AG08395 (cell line): Measurements from ENCODE around the gene TTC13.

Experiments used
- DNase-seq: peaks from one replicate; pipeline ENCODE4 v3.0.0; 2012; ENCODE audit warnings: mixed read lengths, low spot score

The TTC13 gene

DNA sequence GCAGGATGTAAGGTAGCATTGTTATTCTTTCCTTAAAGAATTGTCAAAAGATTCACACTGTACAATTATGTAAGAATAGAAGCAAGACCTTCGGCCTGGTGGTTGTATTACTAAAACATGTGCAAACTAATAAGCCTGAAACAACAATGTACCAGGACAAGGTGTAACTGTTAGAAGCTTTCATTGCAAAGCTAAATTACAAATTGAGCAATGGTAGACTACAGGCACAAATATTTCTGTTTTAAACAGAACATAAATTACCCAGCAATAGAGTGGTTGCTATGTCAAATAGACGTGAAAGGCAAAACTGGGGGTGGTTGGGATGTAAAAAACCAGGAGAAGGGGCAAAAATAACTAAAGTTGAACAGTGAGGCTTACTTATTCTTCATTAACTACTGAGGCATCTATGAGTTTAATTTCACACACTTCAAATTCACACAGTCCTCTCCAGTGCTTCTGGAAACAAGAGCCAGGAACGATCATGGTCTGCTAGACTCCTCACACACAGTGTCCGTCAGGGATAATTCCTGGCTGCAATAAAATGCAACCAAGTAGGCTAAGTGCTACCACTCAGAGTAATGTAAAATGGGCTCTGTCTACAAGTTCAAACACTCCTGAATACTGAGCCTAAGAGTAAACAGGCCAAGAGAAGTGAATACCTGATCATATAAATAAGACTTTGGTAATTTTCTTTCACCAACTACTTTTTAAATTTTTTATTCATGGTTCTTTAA lies 71.0 kb downstream of the TTC13 start:
- DNase-seq, result no peak

DNA sequence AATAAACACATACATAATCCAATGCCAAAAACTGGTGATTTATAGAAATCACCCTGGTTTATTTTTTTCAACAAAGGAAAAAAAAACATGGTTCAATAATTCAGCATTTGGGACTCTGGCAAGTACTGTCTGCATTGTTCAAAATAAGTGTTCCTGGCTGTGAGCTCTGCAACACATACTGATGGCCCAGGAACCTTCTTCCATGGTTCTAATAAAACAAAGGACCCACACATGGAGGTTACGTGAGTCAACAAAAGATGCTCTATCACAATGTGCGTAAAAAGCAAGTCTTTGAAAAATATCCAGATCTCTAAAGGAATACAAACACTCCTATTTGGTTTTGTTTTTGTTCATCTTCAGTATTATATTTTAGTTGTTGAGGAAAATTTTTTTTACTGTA lies 72.4 kb downstream of the TTC13 start:
- DNase-seq, result no peak

DNA sequence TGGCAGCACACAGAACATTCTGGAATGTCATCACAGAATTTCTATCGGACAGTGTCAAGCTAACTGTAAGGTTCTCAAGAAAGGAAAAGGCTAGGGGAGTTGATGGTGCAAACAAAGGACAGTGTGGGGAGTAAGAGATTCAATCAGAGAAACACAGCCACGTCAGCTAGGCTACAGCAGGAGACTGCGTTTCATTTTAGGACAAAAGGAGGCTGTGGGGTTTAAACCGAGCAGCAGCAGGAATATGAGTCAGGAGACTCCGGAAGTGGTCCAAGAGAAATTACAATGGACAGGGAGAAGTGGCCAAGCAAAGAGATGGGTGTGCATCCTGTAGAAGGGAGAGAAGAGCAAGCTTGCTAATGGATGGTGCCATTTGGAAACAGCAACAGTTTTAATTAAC lies 72.9 kb downstream of the TTC13 start:
- DNase-seq, result peak; percentile 45

DNA sequence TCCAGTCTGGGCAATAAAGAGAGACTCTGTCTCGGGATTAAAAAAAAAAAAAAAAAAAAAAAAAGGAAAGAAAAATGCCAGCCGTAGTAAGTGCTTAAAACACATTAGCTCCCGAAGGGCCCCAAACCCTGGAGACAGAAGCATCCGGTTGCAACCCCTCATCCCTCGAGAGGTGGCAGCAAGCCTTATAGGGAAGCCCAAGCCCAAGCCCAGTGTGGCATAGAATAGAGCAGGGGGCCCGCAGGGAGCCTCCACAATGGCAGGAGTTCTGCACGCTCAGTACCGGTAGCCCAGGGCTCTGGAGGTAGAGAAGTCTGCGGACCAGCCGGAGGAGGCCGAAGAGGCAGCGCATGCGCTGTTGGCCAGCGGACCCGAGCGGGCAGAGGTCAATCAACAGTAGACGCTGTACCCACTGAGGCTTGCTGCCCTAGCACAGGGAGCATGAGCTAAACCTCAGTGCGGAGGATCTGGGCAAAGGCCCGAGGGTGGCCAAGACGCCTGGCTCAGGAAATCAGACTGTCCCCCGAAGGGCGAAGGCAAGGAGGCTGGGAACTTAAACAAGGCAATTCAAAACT lies 76.2 kb downstream of the TTC13 start:
- no peak for DNase-seq

DNA sequence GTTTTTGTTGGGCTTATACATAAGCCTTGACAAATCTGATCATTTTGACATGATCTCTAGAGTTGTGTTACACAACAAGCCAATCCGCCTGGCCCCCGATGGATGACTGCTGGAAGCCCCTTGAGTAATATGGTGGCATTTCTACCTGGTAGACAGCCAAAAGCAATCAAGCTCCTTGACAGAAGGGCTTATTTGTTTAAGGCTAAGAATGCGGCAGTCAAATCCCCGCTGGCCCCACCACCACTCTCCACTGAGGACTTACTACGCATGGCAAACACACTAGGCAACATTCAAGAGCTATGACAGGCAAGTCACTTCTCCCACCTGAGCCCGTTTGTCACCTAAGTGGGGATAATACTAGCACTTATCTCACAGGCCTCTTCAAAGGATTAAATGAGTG lies 77.0 kb downstream of the TTC13 start:
- no peak for DNase-seq

DNA sequence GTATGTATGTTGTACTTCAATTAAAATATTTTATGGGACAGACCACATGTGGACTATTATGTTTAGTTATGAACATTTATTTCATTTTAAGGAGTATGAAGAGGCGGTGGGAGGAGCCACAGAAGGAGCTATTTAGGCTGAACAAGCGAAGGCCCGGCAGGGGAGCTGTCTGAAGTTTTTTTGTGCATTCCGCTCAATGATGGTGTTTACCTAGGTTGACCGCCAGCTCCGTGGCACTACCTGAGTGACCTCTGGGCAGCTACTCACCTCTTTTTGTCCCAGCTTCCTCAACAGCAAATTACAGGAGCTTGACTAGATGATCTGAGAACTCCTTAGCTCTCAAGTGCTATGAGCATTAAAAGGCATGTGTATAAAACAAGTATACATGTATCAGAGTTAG lies 77.7 kb downstream of the TTC13 start:
- no peak for DNase-seq

DNA sequence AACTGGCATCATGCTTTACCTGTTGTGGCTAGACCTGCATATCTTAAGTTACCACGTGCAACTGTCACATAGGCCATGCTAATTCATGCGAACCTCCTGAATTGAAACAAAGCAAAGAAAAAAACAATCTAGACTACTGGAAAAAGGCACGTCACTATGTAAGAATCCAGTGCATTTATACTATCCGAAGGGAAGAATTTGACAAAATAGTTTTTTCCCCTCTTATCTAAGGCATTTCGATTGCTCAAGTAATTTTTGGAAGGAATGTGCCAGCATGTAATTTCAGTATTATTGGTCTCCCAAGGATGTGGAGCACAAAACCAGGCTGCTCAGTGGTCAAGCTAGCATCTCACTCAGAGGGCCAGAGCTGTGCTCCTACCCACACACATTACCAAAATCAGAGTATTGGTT lies 78.8 kb downstream of the TTC13 start:
- peak; percentile 62 for DNase-seq

DNA sequence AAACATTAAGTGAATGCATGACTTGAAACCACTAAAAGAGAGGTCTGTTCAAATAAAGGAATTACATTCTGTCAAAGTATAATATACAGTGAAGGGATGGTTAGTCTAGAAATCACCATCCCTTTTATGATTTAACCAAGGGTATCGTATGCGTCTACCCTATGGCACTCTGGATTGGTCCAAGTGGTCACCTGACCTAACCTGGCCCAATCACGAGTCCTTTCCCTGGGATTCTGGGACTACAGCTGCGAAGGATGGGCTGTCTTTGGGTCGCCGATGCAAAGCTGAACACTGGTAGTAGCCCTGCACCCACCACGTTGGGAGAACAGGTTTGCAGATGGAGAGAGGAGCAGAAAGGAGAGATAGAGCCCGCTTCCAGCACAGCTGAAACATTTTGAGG lies 79.9 kb downstream of the TTC13 start:
- no peak for DNase-seq

DNA sequence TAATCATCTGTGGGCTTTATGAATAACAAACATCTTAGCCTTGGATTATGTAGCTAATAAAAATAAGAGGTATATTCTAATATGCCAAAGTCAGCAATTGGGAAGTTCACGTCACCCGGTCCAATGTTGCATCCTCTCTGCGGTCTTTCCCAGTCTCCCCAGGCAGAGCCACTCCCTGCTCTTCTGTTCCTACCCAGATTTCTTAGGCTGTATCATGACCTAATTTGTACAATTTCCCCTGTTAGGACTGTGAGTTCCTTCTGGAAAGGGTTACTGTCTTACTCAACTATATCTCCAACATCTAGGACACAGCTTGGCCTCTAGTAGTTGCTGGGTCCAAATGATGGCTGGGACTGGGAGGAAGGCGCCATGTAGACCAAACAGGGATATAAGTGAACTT lies 80.5 kb downstream of the TTC13 start:
- no peak for DNase-seq

DNA sequence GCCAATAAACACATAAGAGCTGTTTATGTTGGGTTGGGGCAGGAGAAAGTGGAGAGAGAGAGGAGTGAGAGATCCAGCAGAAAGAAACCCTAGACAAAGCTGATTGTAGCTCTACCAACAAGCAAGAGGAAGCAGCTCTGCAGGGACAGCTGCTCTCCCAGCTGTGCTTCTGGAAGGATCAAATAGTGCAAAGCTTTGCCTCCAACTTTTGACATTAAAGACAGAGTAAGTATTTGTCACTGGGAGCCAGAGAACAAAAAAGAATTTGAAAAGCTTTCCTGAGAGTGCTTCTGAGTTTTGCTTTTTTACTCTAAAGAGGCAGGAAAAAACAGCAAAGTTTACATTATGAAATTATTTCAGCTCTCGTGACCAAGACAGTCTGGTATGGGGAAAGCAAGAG lies 81.9 kb downstream of the TTC13 start:
- DNase-seq, result no peak

DNA sequence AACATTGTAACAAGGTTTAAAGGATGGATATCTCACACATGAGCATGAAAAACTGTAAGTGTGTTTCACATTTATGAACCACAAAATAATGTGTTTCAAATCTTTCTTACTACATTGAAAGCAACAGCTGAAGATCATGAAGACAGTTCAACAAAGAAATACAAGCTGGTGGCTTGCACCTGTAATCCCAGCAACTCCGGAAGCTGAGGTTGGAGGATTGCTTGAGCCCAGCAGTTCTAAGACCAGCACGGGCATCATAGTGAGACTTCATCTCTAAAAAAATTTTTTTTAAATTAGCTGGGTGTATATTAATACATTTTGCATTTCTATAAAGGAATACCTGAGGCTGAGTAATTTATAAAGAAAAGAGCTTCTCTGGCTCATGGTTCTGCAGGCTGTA lies 83.2 kb downstream of the TTC13 start:
- no peak for DNase-seq

DNA sequence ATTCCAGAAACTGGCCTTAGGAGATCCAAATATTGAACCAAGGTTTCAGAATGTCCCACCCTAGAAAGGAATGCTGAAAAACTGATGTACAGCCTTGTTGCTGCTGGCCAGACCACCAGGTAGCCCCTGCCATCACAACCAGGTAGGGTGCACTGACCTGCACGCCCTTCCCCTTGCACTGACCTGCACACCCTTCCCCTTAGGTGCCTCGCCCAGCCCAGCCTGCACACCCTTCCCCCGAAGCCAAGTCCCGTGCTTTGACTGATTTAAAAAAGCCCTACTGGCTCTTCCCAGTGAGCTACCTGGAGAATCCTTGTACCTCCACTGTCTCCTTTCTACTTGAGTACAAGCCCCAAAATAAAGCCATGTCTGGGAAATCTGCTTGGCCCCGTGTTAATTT lies 84.0 kb downstream of the TTC13 start:
- DNase-seq, result no peak

DNA sequence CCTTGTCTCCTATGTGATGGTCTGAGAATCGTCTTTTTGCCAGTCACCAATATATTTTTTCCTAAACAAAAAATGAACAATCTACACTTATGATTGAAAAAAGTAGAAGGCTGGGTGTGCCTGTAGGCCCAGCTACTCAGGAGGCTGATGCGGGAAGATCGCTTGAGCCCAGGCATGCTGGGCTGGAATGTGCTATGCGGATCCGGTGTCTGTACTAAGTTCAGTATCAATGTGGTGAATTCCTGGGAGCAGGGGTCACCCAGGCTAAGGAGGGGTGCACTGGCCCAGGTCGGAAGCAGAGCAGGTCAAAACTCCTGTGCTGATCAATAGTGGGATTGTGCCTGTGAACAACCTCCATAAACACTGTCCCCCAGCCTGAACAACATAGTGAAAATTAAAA lies 84.6 kb downstream of the TTC13 start:
- DNase-seq, result no peak

DNA sequence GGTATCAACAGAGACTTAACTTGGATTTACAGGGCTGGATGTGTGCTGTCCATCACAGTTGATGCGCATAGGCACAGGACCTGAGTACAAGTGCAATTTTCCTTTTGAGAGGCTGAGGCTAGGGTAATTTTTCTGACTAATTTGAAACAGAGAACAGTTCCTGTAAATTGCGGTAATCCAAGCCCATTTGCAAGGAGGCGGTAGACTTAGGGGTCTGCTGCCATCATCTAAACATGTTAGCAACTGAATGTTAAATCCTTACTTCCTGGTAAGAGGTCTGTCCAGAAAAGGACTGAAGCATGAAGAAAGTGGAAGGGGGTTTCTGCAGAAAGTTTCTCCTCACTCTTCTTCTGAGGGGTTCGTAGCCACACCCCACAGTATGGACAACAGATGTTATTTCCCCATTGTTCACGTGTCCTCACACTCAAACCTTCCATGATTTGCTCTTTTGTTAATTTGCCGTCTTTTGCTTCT lies 86.6 kb downstream of the TTC13 start:
- peak; percentile 19 for DNase-seq

DNA sequence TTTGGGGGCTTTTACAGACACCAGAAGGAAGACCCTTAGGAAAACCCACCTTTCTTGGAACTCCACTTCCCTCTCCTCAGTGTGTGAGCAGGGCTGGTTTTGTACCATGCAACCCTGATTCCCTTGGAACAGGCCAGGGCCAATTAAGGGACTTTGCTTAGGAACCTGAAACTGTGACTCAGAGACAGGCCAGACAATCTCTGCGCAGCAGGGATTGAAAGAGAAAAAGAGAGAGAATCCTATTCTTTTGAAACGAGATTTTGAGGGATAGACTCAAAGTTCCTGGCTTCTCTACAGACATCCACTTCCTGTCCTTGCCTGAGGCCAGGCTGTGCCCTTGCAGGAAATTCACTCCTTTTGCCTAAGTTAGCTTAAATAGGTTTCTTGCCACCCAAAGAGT lies 87.2 kb downstream of the TTC13 start:
- peak; percentile 67 for DNase-seq

DNA sequence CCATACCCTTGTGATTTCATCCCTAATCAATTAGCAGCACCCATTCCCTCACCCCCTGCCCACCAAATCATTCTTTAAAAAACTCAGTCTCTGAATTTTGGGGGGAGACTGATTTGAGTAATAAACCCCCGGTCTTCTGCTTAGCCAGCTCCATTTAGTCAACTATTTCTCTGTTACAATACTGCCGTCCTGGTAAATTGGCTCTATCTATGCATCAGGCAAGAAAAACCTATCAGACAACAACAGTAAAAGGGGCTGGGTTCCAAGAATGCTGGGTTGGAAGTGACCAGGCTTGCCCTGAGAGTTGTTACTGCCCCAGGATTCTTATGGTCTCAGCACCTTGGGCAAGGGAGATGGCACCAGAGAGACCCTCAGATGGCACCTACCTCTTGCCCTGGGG lies 94.0 kb downstream of the TTC13 start:
- no peak for DNase-seq

DNA sequence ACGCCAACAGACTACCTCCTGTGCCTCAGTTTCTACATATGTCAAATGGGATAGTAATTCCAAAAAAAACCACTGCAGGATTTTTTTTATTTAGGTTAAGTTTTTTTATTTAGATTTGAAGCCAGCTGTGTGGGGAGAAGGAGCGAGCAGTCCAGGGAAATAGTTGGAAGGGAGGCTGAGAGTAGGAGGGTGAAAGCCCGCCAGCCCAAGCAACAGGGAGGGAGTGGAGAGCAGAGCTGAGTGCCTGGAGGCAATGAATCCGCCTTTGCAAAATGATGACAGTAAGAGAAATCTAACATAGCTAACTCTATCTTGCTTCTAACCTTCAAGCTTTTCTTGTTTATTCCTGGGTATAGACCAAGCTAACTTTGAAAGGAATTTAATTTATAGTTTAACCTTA lies 94.7 kb downstream of the TTC13 start:
- no peak for DNase-seq

DNA sequence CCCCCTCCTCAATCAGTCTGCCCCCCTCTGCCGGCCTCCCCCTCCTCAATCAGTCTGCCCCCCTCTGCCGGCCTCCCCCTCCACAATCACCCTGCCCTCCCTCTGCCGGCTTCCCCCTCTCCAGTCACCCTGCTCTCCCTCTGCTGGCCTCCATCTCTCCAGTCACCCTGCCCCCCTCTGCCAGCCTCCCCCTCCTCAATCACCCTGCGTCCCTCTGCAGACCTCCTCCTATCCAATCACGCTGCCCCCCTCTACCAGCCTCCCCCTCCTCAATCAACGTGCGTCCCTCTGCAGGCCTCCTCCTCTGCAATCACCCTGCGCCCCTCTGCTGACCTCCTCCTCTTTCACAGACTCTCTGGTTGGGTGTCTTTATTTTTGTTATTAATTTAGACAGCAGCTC lies 98.9 kb downstream of the TTC13 start:
- DNase-seq, result no peak

DNA sequence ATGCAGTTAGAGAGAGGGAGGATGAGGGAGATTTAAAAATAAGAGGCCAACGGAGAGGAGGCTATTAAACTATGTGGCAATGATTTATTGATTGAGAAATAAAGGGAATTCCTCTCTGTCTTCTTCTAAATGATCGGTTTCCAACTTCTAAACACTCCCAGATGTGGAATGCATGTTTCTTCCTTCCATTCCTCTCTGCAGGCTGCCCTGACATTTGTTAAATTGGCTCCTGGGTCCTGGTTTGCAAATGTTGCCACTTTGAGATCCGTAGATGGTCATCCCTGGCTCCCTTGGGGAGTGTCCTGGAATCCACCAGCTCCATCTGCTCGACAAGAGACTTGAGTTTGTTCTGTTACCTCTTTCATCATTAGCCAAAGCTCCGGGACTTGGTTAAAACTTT lies 100.1 kb downstream of the TTC13 start:
- peak; percentile 92 for DNase-seq

DNA sequence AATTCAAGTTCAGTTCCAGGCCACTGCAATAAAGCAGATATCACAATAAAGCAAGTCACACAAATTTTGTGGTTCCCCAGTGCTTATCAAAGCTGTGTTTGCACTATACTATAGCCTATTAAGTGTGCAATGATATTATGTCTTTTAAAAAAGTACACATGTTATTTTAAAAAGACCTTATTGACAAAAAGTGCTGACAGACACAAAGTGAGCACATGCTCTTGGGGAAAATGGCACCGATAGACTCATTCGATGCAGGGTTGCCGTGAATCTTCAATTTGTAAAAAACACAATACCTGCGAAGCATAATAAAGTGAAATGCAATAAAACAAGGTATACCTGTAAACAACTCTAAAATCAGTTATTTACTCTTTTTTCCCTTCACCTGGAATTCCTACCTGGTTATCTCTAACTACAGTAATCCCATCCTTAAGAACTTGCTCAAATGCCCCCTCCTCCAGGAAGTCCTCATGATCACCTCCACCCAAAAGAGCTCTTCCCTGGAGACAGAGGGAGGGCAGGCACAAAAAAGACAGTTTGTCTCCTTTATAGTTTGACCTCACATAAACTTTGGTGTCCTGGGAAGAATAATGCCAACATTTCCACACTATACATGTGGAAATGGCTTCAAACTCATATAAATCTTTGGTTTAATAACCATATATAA lies 100.6 kb downstream of the TTC13 start:
- no peak for DNase-seq

DNA sequence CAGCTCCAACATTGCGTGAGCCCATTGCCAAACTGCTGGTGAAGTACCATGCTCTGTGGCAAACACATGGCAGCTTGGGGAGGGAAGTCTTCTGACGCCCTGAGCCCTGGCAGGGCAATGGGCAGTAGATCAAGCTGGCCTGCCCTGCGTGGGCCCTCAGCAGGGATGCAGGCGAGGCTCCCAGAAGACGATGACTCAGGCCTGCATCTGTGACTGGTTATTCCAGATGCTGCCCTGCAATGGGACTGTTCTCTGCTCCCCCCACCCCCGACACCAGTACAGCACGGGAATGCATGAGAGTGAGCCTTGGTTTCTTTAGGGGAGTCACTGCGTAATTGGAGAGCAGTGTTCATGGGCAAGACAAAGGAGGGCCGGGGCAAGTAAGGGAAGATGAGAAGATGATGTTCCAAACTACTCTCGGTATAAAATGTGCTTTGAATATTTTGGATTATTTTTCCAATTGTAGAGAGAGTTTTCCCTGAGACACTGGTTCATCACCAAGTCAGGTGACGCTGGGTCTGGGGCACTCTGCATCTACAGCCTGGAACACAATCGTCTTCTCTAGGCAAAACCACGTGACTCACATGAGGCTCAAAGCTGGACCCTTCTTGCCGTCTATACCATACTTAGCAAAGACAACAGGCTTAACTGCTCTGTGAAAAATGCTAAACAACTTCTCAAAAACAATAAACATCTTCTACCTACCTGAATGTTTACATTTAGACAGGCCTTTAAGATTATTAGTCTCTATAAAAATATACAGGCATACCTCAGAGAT lies 101.3 kb downstream of the TTC13 start:
- DNase-seq, result peak; percentile 90

DNA sequence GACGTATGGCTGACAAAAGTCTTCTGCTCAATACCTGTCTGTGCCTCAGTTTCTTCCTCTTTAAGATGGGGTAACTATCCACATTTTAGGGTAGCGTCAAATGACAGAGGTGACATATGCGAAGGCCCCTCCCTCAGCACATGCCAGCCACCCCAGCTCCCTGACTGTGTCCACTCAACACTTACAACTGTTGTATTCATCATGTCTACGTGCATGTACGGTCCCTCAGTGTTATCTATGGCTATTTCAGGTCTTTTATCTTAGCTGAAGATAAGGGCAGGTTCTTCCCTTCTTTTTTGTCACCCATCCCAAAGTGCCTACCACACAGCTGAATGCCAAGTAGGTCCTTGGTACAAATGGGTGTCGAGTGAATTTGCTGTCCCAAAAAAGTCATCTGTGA lies 102.0 kb downstream of the TTC13 start:
- no peak for DNase-seq

DNA sequence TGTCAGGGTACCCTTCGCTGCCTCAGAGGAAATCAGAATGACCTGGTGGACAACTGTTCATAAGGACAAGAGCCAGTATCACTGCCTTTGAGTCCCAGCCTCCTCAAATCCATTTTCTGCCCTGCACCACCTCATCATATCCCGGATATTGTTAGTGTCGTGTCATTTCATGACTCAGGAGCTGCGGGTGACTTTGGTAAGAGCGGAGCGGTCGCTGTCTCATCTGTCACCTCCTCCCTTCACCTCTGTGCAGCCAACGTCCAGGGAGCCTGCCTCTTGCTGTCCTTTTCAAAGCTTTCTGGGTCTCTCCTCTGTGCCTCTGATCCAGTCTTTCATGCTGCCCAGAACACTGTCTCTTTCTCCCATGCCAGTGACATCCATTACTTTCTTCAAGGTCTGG lies 103.3 kb downstream of the TTC13 start:
- no peak for DNase-seq
